ENCODE measurements around the gene KRTAP6-2.

- TF ChIP-seq POLR2A (IDR thresholded peaks at IDR 0.05) (no peak), CTCF (IDR thresholded peaks at IDR 0.05 in 4 of 5, conservative IDR thresholded peaks at IDR 0.05 in 1 of 5) (no peak)
These were observed 45.9 kb downstream of the KRTAP6-2 start for GRCh38 chr21:30552782-30553181.
